SK-N-SH (cell line): ENCODE measurements around the gene KIAA0040. TPM values are rescaled to one million over a fixed set of nuclear protein-coding genes. Genes with fewer than 3 reads are reported as not detected.

Experiments used
- CTCF ChIA-PET: fragments of 300-600, 350-600 bp; formaldehyde crosslinking; extraction: SDS; loops from one replicate; lab custom pipeline; 2021; lab: Yijun Ruan, JAX
- POLR2A ChIA-PET: fragments of 350-600 bp; sonication (Branson Sonifier 250); formaldehyde crosslinking; extraction: SDS; loops from one replicate; lab custom pipeline; 2020; ENCODE audit warnings: antibody characterized with exemption, inconsistent platforms; lab: Yijun Ruan, JAX
- DNase-seq: peaks from one replicate; pipeline ENCODE4 v3.0.0; 2012
- H2AFZ ChIP-seq: fragments of 200-600 bp; sonication (generic); 2 replicates; pipeline ENCODE4 v1.8.1; 2016; ENCODE audit warnings: antibody characterized with exemption, mild to moderate bottlenecking, low read depth
- H3F3A ChIP-seq: fragments of 200-600 bp; sonication (generic); replicated peaks from 2 replicates; pipeline ENCODE3; 2016; ENCODE audit warnings: antibody characterized with exemption, mild to moderate bottlenecking; ENCODE audit not compliant: insufficient read depth
- H3K27ac ChIP-seq, 2 experiments: fragments of 200-500 bp in 1 of 2; fragments of 200-600 bp in 1 of 2; sonication (Bioruptor generic) in 1 of 2; sonication (generic), shearing (Covaris generic) in 1 of 2; 2 replicates each; pipeline versions ENCODE4 v1.5.1 to v1.6.1; 2014 to 2016; ENCODE audit warnings: low read depth in 2 of 2, inconsistent platforms in 1 of 2, low read length in 1 of 2, mild to moderate bottlenecking in 1 of 2, mixed read lengths in 1 of 2
- H3K27me3 ChIP-seq: fragments of 200-600 bp; sonication (generic), shearing (Covaris generic); 2 replicates; pipeline ENCODE4 v1.6.1; 2016; ENCODE audit warnings: mixed run types; ENCODE audit not compliant: insufficient read depth
- H3K36me3 ChIP-seq, 2 experiments: fragments of 200-500 bp in 1 of 2; fragments of 200-600 bp in 1 of 2; sonication (Bioruptor generic) in 1 of 2; sonication (generic) in 1 of 2; replicated peaks in 1 of 2; 2 replicates each; pipeline versions ENCODE3 to v1.5.1; 2014 to 2016; ENCODE audit warnings: low read length in 1 of 2, mild to moderate bottlenecking in 1 of 2; ENCODE audit not compliant: insufficient read depth in 2 of 2, control insufficient read depth in 1 of 2
- H3K4me1 ChIP-seq, 2 experiments: fragments of 200-500 bp in 1 of 2; fragments of 200-600 bp in 1 of 2; sonication (Bioruptor generic) in 1 of 2; sonication (generic), shearing (Covaris generic) in 1 of 2; 2 replicates each; pipeline versions ENCODE4 v1.5.1 to v1.6.1; 2014 to 2016; ENCODE audit warnings: low read depth in 1 of 2, low read length in 1 of 2, mixed run types in 1 of 2; ENCODE audit not compliant: insufficient read depth in 2 of 2, control insufficient read depth in 1 of 2
- H3K4me2 ChIP-seq: fragments of 200-600 bp; sonication (generic), shearing (Covaris generic); 2 replicates; pipeline ENCODE4 v1.6.1; 2017; ENCODE audit warnings: mixed run types
- H3K4me3 ChIP-seq, 2 experiments: fragments of 200-500 bp in 1 of 2; fragments of 200-600 bp in 1 of 2; sonication (Bioruptor generic) in 1 of 2; sonication (generic), shearing (Covaris generic) in 1 of 2; 2 replicates each; pipeline versions ENCODE4 v1.5.1 to v1.8.1; 2014 to 2016; ENCODE audit warnings: low read depth in 2 of 2, inconsistent platforms in 1 of 2, low read length in 1 of 2, mild to moderate bottlenecking in 1 of 2, mixed read lengths in 1 of 2, moderate library complexity in 1 of 2
- H3K79me2 ChIP-seq: fragments of 200-600 bp; sonication (generic); 2 replicates; pipeline ENCODE4 v1.8.1; 2017; ENCODE audit warnings: mild to moderate bottlenecking; ENCODE audit not compliant: insufficient read depth
- H3K9ac ChIP-seq: fragments of 200-600 bp; sonication (generic); 2 replicates; pipeline ENCODE4 v1.6.1; 2017; ENCODE audit warnings: mixed run types
- H3K9me2 ChIP-seq: fragments of 200-600 bp; sonication (generic); 2 replicates; pipeline ENCODE4 v1.6.1; 2017; ENCODE audit warnings: mixed run types
- H3K9me3 ChIP-seq: fragments of 200-600 bp; sonication (generic); 2 replicates; pipeline ENCODE4 v1.6.1; 2017; ENCODE audit warnings: mixed run types, mild to moderate bottlenecking, moderate library complexity
- H4K20me1 ChIP-seq: fragments of 200-600 bp; sonication (generic); 2 replicates; pipeline ENCODE4 v1.6.1; 2017; ENCODE audit warnings: mild to moderate bottlenecking, mixed run types; ENCODE audit not compliant: insufficient read depth
- FOXJ3 ChIP-seq: sonication (generic); formaldehyde crosslinking; IDR thresholded peaks from 2 replicates; pipeline ENCODE4 v1.5.1; 2020; ENCODE audit warnings: mild to moderate bottlenecking, missing genetic modification reagents
- GATA2 ChIP-seq: sonication (generic); formaldehyde crosslinking; IDR thresholded peaks from 2 replicates; pipeline ENCODE4 v1.5.0; 2020; ENCODE audit warnings: mild to moderate bottlenecking, missing genetic modification reagents
- JUND ChIP-seq: IDR thresholded peaks from 2 replicates; pipeline ENCODE4 v1.4.0; 2012
- MXI1 ChIP-seq: IDR thresholded peaks from 2 replicates; pipeline ENCODE4 v1.6.1; 2012; ENCODE audit warnings: mild to moderate bottlenecking, low read depth, low read length, improper control_type of control experiment
- NRF1 ChIP-seq: IDR thresholded peaks from 2 replicates; pipeline ENCODE4 v1.6.1; 2012; ENCODE audit warnings: low read depth, mild to moderate bottlenecking, low read length
- RCOR1 ChIP-seq: fragments of 150-350 bp; IDR thresholded peaks from 2 replicates; pipeline ENCODE4 v1.6.1; 2017; ENCODE audit warnings: antibody characterized with exemption, low read length
- RFX5 ChIP-seq: IDR thresholded peaks from 2 replicates; pipeline ENCODE4 v1.6.1; 2012; ENCODE audit warnings: mild to moderate bottlenecking, improper control_type of control experiment, low read length
- TCF12 ChIP-seq: IDR thresholded peaks from 2 replicates; pipeline ENCODE4 v1.4.0; 2012
- YY1 ChIP-seq: IDR thresholded peaks from 2 replicates; pipeline ENCODE4 v1.4.0; 2012; ENCODE audit warnings: low read depth, mild to moderate bottlenecking
- WGBS: methylation state at CpG from one replicate; pipeline ENCODE4 v1.1.6; 2017; ENCODE audit warnings: low lambda C conversion rate; 5-methylcytosine and 5-hydroxymethylcytosine counted together
- polyA plus RNA-seq, 3 experiments: library from polyadenylated mRNA; depleted of rRNA; stranded (reverse); fragments of >200 nt; gene quantifications; 2 replicates each; pipeline ENCODE4 v1.2.3, GENCODE V29; 2012
- TF ChIP-seq, protein P1 (sequence below): fragments of 150-350 bp; IDR thresholded peaks from 2 replicates; pipeline ENCODE4 v1.6.1; 2016; ENCODE audit warnings: mild to moderate bottlenecking, low read depth, low read length

Gene KIAA0040
- polyA plus RNA-seq, 1 of the 3 experiments (the other 2 are of a cell fraction): 0.08 TPM

DNA sequence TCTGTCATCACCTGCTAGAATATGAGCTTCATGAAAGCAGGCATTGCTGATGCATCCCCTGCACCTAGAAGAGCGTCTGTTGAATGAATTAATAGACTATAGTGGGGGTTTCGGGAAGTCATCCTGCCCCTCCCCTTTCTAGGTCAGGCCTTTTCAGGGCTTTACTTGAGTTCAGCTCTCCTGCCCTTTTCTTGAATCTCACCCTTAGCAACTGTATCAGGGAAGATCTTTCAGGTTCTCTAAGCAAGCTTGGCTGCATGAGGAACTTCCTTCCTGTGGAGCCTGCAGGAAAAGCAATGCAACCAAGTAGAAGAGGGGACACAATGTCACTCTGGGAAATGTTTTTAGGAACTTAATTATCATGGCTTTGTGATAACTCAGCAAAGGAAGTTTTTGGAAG, 27.2 kb upstream of the KIAA0040 start:
- no peak overlapping the region for H2AFZ ChIP-seq
- DNase-seq: no peak
- H3K4me2 ChIP-seq: no peak overlapping the region
- peaks cover 0 to 12% of the 10 kb centered on the region in 2 experiments; a peak in 2 of 4 replicates for H3K4me1 ChIP-seq
- H3K9me3 ChIP-seq: no peaks in the 10 kb centered on the region
- H3K27me3 ChIP-seq: no peaks in the 10 kb centered on the region
- TF ChIP-seq TCF12 (no peak), MXI1 (no peak)
- TF ChIP-seq, protein P1, sequence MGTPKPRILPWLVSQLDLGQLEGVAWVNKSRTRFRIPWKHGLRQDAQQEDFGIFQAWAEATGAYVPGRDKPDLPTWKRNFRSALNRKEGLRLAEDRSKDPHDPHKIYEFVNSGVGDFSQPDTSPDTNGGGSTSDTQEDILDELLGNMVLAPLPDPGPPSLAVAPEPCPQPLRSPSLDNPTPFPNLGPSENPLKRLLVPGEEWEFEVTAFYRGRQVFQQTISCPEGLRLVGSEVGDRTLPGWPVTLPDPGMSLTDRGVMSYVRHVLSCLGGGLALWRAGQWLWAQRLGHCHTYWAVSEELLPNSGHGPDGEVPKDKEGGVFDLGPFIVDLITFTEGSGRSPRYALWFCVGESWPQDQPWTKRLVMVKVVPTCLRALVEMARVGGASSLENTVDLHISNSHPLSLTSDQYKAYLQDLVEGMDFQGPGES: no peak
- TF ChIP-seq, all 33 proteins: peak for 0
- no peak overlapping the region for H3K27ac ChIP-seq
- H3K4me3 ChIP-seq: no peak overlapping the region
- ChIA-PET POLR2A (no interaction called here), CTCF (interaction anchor here (0.8 kb wide), 1 partner anchor 68 kb away, joined by 3 read pairs; no protein-coding TSS in a partner anchor)
- H4K20me1 ChIP-seq: no peaks in the 10 kb centered on the region
- no peaks in the 10 kb centered on the region for H3F3A ChIP-seq
- no peak overlapping the region for H3K9ac ChIP-seq
- H3K79me2 ChIP-seq: no peaks in the 10 kb centered on the region
- WGBS: 60% methylated on average over 2 of the region's 2 CpGs
- no peaks in the 10 kb centered on the region for H3K36me3 ChIP-seq
- H3K9me2 ChIP-seq: no peaks in the 10 kb centered on the region

DNA sequence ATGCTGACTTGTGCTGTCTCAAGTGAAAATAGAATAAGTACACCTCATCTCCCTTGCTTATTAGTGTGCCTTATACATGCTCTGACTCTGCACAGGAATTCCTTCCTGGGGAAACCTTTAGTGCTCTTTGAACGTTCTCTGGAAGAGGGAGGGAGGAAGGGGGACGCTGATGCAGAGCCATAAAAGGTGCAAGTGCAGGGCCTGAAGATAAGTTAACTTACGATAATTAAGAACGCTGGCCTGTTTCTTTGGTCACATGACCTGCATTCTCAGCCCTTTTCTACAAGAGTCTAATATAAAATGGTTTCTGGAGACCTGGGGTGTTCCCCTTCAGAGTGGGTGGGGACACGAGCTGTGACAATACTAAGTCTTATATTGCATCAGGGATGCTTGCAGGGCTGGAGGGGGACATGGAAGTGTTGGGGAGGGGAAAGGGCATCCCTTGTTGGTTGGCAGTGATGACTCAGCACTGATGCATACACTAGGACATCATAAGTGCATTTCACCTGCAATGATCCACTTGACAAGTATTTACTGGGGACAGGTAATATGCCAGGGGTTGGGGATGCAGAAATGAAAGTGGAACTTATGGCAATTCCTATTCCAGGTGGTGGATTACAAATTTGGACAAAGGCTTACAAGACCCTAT, 26.3 kb upstream of the KIAA0040 start:
- Histone ChIP-seq H3K27ac (no peak overlapping the region), H3K4me1 (peaks cover 0 to 12% of the 10 kb centered on the region in 2 experiments; a peak in 2 of 4 replicates), H3K79me2 (no peaks in the 10 kb centered on the region), H3K36me3 (no peaks in the 10 kb centered on the region), H4K20me1 (no peaks in the 10 kb centered on the region), H3K9ac (no peak overlapping the region), H2AFZ (no peak overlapping the region), H3K4me3 (no peak overlapping the region), H3K27me3 (no peaks in the 10 kb centered on the region), H3K9me2 (no peaks in the 10 kb centered on the region), H3F3A (no peaks in the 10 kb centered on the region)
- WGBS: 32% methylated on average over 5 of the region's 5 CpGs
- ChIA-PET CTCF (interaction anchor here (0.8 kb wide), 1 partner anchor 67 kb away, joined by 3 read pairs; no protein-coding TSS in a partner anchor), POLR2A (no interaction called here)
- DNase-seq: no peak
- TF ChIP-seq RCOR1: no peak
- TF ChIP-seq RFX5: no peak
- TF ChIP-seq NRF1: no peak
- TF ChIP-seq GATA2: no peak
- TF ChIP-seq JUND: no peak
- TF ChIP-seq YY1: no peak
- TF ChIP-seq FOXJ3: no peak
- TF ChIP-seq, all 33 proteins: peak for 0
- no peak overlapping the region for H3K4me2 ChIP-seq
- H3K9me3 ChIP-seq: 0 out of 2 replicates have a peak, but pooled peaks cover 1% of the 10 kb centered on the region
